ENCODE measurements around the gene PCNX2. TPM values are rescaled to one million over a fixed set of nuclear protein-coding genes. Genes with fewer than 3 reads are reported as not detected.

Gene PCNX2
- total RNA-seq, 6 experiments from 2014 or later = 9.9 to 15.6 (median 13.5) TPM

- TF ChIP-seq CTCF (IDR thresholded peaks at IDR 0.05) = no peak
- Mint-ChIP-seq H3K27ac (no peak overlapping the region), H3K4me3 (no peak overlapping the region), H3K9me3 (peaks cover 24% of the 10 kb centered on the region), H3K4me1 (ENCODE audit: low read depth) (peaks cover 15% of the 10 kb centered on the region), H3K36me3 (ENCODE audit: low read depth) (peaks cover 42% of the 10 kb centered on the region), H3K27me3 (ENCODE audit: insufficient read depth) (peaks cover 9% of the 10 kb centered on the region; the same call in 1 of the 2 replicates)
- DNase-seq = no peak
Observed at GRCh38 chr1:232990176-232991128, 305.1 kb downstream of the PCNX2 start.

GRCh38 chr1:232988572-232989040 lies 306.9 kb downstream of the PCNX2 start:
- peaks cover 11% of the 10 kb centered on the region for H3K9me3 Mint-ChIP-seq
- TF ChIP-seq CTCF (IDR thresholded peaks at IDR 0.05) = no peak
- peaks cover 7% of the 10 kb centered on the region; the same call in 1 of the 2 replicates for H3K27me3 Mint-ChIP-seq (ENCODE audit: insufficient read depth)
- no peak overlapping the region for H3K4me3 Mint-ChIP-seq
- no peak overlapping the region for H3K27ac Mint-ChIP-seq
- peak; percentile 80 for DNase-seq
- peaks cover 29% of the 10 kb centered on the region for H3K36me3 Mint-ChIP-seq (ENCODE audit: low read depth)
- peaks cover 15% of the 10 kb centered on the region for H3K4me1 Mint-ChIP-seq (ENCODE audit: low read depth)

GRCh38 chr1:232987774-232988140 lies 307.8 kb downstream of the PCNX2 start:
- peaks cover 21% of the 10 kb centered on the region for H3K36me3 Mint-ChIP-seq (ENCODE audit: low read depth)
- no peak for DNase-seq
- H3K4me1 Mint-ChIP-seq (ENCODE audit: low read depth) = peaks cover 19% of the 10 kb centered on the region
- TF ChIP-seq CTCF (IDR thresholded peaks at IDR 0.05) = no peak
- H3K9me3 Mint-ChIP-seq = peaks cover 2% of the 10 kb centered on the region
- peaks cover 7% of the 10 kb centered on the region; the same call in 1 of the 2 replicates for H3K27me3 Mint-ChIP-seq (ENCODE audit: insufficient read depth)
- H3K27ac Mint-ChIP-seq = no peak overlapping the region
- no peak overlapping the region for H3K4me3 Mint-ChIP-seq

GRCh38 chr1:232987046-232987773 lies 308.3 kb downstream of the PCNX2 start:
- peaks cover 24% of the 10 kb centered on the region for H3K4me1 Mint-ChIP-seq (ENCODE audit: low read depth)
- H3K36me3 Mint-ChIP-seq (ENCODE audit: low read depth) = peaks cover 15% of the 10 kb centered on the region; the same call in 1 of the 2 replicates
- no peak overlapping the region for H3K27ac Mint-ChIP-seq
- H3K9me3 Mint-ChIP-seq = no peaks in the 10 kb centered on the region
- no peak for DNase-seq
- H3K27me3 Mint-ChIP-seq (ENCODE audit: insufficient read depth) = peaks cover 7% of the 10 kb centered on the region; the same call in 1 of the 2 replicates
- H3K4me3 Mint-ChIP-seq = no peak overlapping the region
- TF ChIP-seq CTCF (IDR thresholded peaks at IDR 0.05) = no peak

- Mint-ChIP-seq H3K27me3 (ENCODE audit: insufficient read depth) (peaks cover 5% of the 10 kb centered on the region; the same call in 1 of the 2 replicates), H3K4me1 (ENCODE audit: low read depth) (peaks cover 27% of the 10 kb centered on the region), H3K36me3 (ENCODE audit: low read depth) (peaks cover 9% of the 10 kb centered on the region; the same call in 1 of the 2 replicates), H3K9me3 (no peaks in the 10 kb centered on the region), H3K4me3 (no peak overlapping the region), H3K27ac (no peak overlapping the region)
- no peak for DNase-seq
- TF ChIP-seq CTCF (IDR thresholded peaks at IDR 0.05) = no peak
Observed at GRCh38 chr1:232986527-232986922, 309.0 kb downstream of the PCNX2 start.
